NCI-H345 (cell line): ENCODE measurements around the gene RAPGEF6.
"Not testable (repeated sequence)": the region's sequence is repeated elsewhere in the genome, so short reads cannot be mapped to it uniquely, and the experiment has no call there.

Experiments
- DNase-seq: peaks from one replicate; lab custom pipeline; 2025; lab: John Stamatoyannopoulos, UW

The RAPGEF6 gene

GRCh38 chr5:131634996-131635683 lies at the start of gene RAPGEF6:
TSS of gene RAPGEF6 (minus strand) at chr5:131635229. CDS start at chr5:131635030, 199 bp downstream.
- peak; percentile 98 for DNase-seq

GRCh38 chr5:131684595-131684994 lies 49.6 kb upstream of the RAPGEF6 start:
- no peak for DNase-seq

GRCh38 chr5:131684051-131684450 lies 49.0 kb upstream of the RAPGEF6 start:
- no peak for DNase-seq

GRCh38 chr5:131682826-131683225 lies 47.8 kb upstream of the RAPGEF6 start:
- no peak for DNase-seq

GRCh38 chr5:131682175-131682574 lies 47.1 kb upstream of the RAPGEF6 start:
- DNase-seq, result no peak

- no peak for DNase-seq
Measured at GRCh38 chr5:131679911-131680310, 44.9 kb upstream of the RAPGEF6 start.

GRCh38 chr5:131678273-131678672 lies 43.2 kb upstream of the RAPGEF6 start:
- not testable (repeated sequence) for DNase-seq

GRCh38 chr5:131677115-131677514 lies 42.1 kb upstream of the RAPGEF6 start:
- no peak for DNase-seq

- DNase-seq, result no peak
Measured at GRCh38 chr5:131672776-131673175, 37.7 kb upstream of the RAPGEF6 start.

- DNase-seq, result no peak
Measured at GRCh38 chr5:131671994-131672655, 37.1 kb upstream of the RAPGEF6 start.

- no peak for DNase-seq
Measured at GRCh38 chr5:131671409-131671808, 36.4 kb upstream of the RAPGEF6 start.

- no peak for DNase-seq
Measured at GRCh38 chr5:131664929-131665328, 29.9 kb upstream of the RAPGEF6 start.

GRCh38 chr5:131661933-131662332 lies 26.9 kb upstream of the RAPGEF6 start:
- DNase-seq, result no peak

GRCh38 chr5:131659841-131660240 lies 24.8 kb upstream of the RAPGEF6 start:
- no peak for DNase-seq

- no peak for DNase-seq
Measured at GRCh38 chr5:131659290-131659689, 24.3 kb upstream of the RAPGEF6 start.

- DNase-seq, result no peak
Measured at GRCh38 chr5:131654776-131655175, 19.7 kb upstream of the RAPGEF6 start.

- no peak for DNase-seq
Measured at GRCh38 chr5:131654309-131654708, 19.3 kb upstream of the RAPGEF6 start.

GRCh38 chr5:131649161-131649560 lies 14.1 kb upstream of the RAPGEF6 start:
- no peak for DNase-seq

- no peak for DNase-seq
Measured at GRCh38 chr5:131647048-131647769, 12.2 kb upstream of the RAPGEF6 start.

GRCh38 chr5:131644822-131645221 lies 9.8 kb upstream of the RAPGEF6 start:
- no peak for DNase-seq

- no peak for DNase-seq
Measured at GRCh38 chr5:131644370-131644769, 9.3 kb upstream of the RAPGEF6 start.

- DNase-seq, result no peak
Measured at GRCh38 chr5:131641494-131641893, 6.5 kb upstream of the RAPGEF6 start.
